Astrocyte of the cerebellum (primary cell): ENCODE data around the gene LTBP2.

ENCODE experiments used
- DNase-seq: peaks from one replicate; pipeline ENCODE4 v3.0.0-alpha.2; 2011; ENCODE audit warnings: low read depth
- H3K4me3 ChIP-seq: 2 replicates; pipeline ENCODE4 v1.5.1; 2011; ENCODE audit warnings: mild to moderate bottlenecking, low read depth, low read length, moderate library complexity
- in situ Hi-C: cut with HindIII; loops from 2 replicates; pipeline ENCODE4 v1.10.0; 2017; ENCODE audit warnings: low sequenced_read_pairs
- TF ChIP-seq, protein P1 (sequence below): IDR thresholded peaks from 2 replicates; pipeline ENCODE4 v1.5.1; 2012; ENCODE audit warnings: low read length, low read depth, moderate library complexity, mild to moderate bottlenecking; ENCODE audit errors: missing control alignments

LTBP2 gene

DNA sequence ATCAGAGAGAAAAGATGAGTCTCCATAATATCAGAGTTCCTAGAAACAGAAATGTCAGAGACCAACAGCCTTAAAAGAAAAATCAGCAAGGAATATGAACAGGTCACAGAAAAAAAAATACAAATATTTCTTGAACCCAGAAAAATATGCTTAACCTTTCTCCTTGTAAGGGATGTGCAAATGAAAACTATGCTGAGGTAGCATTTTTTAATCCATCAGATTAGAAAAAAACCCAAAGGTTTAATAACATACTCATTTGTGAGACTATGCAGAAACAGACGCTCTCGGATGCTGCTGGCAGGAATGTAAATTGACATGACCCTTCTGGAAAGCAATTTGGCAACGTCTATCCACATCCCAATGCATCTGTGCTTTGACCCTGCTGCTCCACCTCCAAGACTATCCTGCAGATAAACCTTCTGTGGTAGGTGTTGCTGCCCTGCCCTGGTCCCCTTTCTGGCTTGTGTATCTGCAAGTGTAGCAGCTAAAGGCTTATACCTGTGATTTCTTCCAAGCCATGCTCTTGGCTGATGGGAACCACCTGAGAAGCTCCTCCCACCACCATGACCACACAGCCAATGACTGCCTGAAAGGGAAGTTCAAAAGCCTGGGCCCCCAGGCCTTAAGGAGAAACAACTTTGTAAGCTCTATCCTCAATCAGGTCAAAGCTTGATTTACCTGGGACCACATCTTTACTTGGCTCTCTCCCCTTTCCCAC is 49.4 kb downstream of the LTBP2 start:
- TF ChIP-seq, protein P1, sequence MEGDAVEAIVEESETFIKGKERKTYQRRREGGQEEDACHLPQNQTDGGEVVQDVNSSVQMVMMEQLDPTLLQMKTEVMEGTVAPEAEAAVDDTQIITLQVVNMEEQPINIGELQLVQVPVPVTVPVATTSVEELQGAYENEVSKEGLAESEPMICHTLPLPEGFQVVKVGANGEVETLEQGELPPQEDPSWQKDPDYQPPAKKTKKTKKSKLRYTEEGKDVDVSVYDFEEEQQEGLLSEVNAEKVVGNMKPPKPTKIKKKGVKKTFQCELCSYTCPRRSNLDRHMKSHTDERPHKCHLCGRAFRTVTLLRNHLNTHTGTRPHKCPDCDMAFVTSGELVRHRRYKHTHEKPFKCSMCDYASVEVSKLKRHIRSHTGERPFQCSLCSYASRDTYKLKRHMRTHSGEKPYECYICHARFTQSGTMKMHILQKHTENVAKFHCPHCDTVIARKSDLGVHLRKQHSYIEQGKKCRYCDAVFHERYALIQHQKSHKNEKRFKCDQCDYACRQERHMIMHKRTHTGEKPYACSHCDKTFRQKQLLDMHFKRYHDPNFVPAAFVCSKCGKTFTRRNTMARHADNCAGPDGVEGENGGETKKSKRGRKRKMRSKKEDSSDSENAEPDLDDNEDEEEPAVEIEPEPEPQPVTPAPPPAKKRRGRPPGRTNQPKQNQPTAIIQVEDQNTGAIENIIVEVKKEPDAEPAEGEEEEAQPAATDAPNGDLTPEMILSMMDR = no peak
- H3K4me3 ChIP-seq = no peak overlapping the region
- no peak for DNase-seq
- in situ Hi-C loops = loop anchor here (5.0 kb wide), 1 partner anchor 45 kb away; no protein-coding TSS in a partner anchor

GRCh38 chr14:74558655-74559054 is 53.4 kb downstream of the LTBP2 start:
- no peak overlapping the region for H3K4me3 ChIP-seq
- TF ChIP-seq, protein P1 = no peak
- in situ Hi-C loops = no loop called here
- DNase-seq = no peak

- no peak for DNase-seq
- in situ Hi-C loops = no loop called here
- TF ChIP-seq, protein P1 = no peak
Observed at GRCh38 chr14:74557691-74558090, 54.3 kb downstream of the LTBP2 start.

DNA sequence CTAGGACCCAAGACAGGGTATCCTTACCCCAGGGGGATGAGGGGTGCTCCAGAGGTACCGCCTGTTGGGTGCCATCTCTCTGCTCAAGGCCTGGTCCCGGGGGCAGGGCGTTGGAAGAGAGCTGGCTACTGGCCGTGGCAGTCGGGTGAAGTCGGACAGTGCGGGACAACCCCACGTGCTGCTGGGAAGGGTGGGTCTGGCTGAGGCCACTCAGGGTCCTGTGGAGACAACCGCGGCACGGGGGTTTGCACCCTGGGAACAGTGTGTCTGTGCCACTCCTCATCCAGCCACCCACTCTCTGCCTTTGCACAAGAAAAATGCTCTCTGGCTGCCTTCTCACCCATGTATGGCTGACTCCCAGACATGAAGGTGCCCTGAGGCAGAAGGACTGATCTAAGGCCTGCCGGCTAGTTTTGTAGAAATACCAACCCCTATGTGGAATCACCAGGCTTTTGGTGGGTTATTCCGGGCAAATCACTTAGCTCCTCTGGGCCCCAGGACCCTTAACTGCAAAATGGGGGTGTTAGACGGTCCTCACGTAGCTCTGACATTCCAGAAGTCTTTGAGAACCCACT is 56.5 kb downstream of the LTBP2 start:
- in situ Hi-C loops = no loop called here
- DNase-seq = no peak
- H3K4me3 ChIP-seq = no peak overlapping the region
- TF ChIP-seq, protein P1 = no peak

More at GRCh38 chr14:74557691-74558090, 54.3 kb downstream of the LTBP2 start:
- H3K4me3 ChIP-seq = no peak overlapping the region

DNA sequence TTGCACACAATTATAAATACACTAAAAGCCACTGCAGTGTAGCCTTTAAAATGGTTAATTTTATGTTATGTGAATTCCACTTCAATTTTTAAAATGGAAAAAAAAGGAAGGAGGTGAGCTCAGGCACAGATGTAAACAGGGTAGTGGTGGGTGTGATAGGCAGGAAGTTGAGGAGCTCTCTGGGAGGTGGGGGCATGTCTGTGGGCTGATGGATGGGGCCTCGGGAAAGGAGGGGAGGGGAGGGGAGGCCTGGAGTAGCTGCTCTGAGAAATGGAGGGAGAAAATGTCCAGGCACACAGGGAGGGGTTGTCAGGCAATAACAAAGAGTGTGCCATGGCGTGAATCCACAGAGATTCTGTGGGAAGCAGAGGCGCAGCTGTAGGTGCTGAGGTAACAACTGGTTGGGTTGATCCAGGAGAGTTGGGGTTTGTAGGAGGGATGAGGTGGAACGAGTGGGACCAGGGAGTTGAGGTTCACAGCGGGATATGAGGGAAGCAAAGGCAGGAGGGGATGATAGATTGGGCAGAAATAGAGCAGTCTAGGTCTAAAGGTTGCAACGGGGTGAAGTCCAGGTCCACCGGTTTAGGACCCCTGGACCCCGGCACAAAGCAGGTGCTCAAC is 57.2 kb downstream of the LTBP2 start:
- in situ Hi-C loops = no loop called here
- TF ChIP-seq, protein P1 = no peak
- no peak overlapping the region for H3K4me3 ChIP-seq
- no peak for DNase-seq

- DNase-seq = no peak
- TF ChIP-seq, protein P1 = no peak
- no peak overlapping the region for H3K4me3 ChIP-seq
- in situ Hi-C loops = no loop called here
Observed at GRCh38 chr14:74552623-74553022, 59.4 kb downstream of the LTBP2 start.
